GM12891 (cell line): ENCODE results near the gene ARV1.

ENCODE experiments used
- DNase-seq: peaks from one replicate; pipeline ENCODE4 v3.0.0; 2011; ENCODE audit warnings: low spot score; ENCODE audit not compliant: insufficient read length
- FAIRE-seq: peaks from 2 replicates; lab custom pipeline; 2011; peaks lifted over from hg19 to GRCh38; lab: Jason Lieb, UNC
- PAX5 ChIP-seq: IDR thresholded peaks from 2 replicates; pipeline ENCODE4 v1.6.1; 2011; ENCODE audit warnings: low read length, moderate library complexity, mild to moderate bottlenecking; ENCODE audit not compliant: insufficient read depth, severe bottlenecking
- POLR2A ChIP-seq: IDR thresholded peaks from 2 replicates; pipeline ENCODE4 v1.6.1; 2011; ENCODE audit warnings: low read depth, low read length, control low read depth
- POLR2AphosphoS5 ChIP-seq: IDR thresholded peaks from 2 replicates; pipeline ENCODE4 v1.6.1; 2011; ENCODE audit warnings: low read depth, low read length, control low read depth
- POU2F2 ChIP-seq: IDR thresholded peaks from 2 replicates; pipeline ENCODE4 v1.6.1; 2011; ENCODE audit warnings: low read depth, mild to moderate bottlenecking, control low read depth, low read length, moderate library complexity
- SPI1 ChIP-seq: IDR thresholded peaks from 2 replicates; pipeline ENCODE4 v1.6.1; 2011; ENCODE audit warnings: low read depth, low read length, control low read depth
- TAF1 ChIP-seq: IDR thresholded peaks from 2 replicates; pipeline ENCODE4 v1.6.1; 2011; ENCODE audit warnings: low read depth, low read length, control low read depth

ARV1 gene

GRCh38 chr1:230948301-230948700, 30.6 kb upstream of the ARV1 start:
- no peak for FAIRE-seq
- TF ChIP-seq TAF1 = no peak
- no peak for TF ChIP-seq SPI1
- no peak for TF ChIP-seq POU2F2
- no peak for TF ChIP-seq POLR2AphosphoS5
- no peak for TF ChIP-seq PAX5
- no peak for DNase-seq

GRCh38 chr1:230948903-230949302, 30.0 kb upstream of the ARV1 start:
- no peak for TF ChIP-seq POLR2AphosphoS5
- no peak for TF ChIP-seq POU2F2
- no peak for DNase-seq
- FAIRE-seq = no peak

GRCh38 chr1:230950404-230950803, 28.5 kb upstream of the ARV1 start:
- no peak for TF ChIP-seq POLR2AphosphoS5
- no peak for TF ChIP-seq TAF1
- no peak for TF ChIP-seq POU2F2
- TF ChIP-seq POLR2A = no peak
- no peak for TF ChIP-seq PAX5
- TF ChIP-seq SPI1 = no peak
- FAIRE-seq (no peak), DNase-seq (no peak)

GRCh38 chr1:230957580-230957989, 21.3 kb upstream of the ARV1 start:
- no peak for DNase-seq
- TF ChIP-seq POLR2A (no peak), SPI1 (peak; percentile 79)

GRCh38 chr1:230958370-230958769, 20.5 kb upstream of the ARV1 start:
- no peak for FAIRE-seq
- no peak for DNase-seq
- TF ChIP-seq POU2F2 (no peak), TAF1 (no peak), PAX5 (no peak), SPI1 (no peak), POLR2A (no peak), POLR2AphosphoS5 (no peak)

More at GRCh38 chr1:230957580-230957989, 21.3 kb upstream of the ARV1 start:
- FAIRE-seq = peak; percentile 76

GRCh38 chr1:230964896-230965295, 14.0 kb upstream of the ARV1 start:
- FAIRE-seq (no peak), DNase-seq (no peak)
- TF ChIP-seq SPI1 (no peak), PAX5 (no peak), TAF1 (no peak), POLR2AphosphoS5 (no peak), POLR2A (no peak), POU2F2 (no peak)

- DNase-seq = no peak
- no peak for FAIRE-seq
- TF ChIP-seq TAF1 (no peak), POLR2AphosphoS5 (no peak), PAX5 (no peak), POLR2A (no peak), POU2F2 (no peak), SPI1 (no peak)
Observed at GRCh38 chr1:230965535-230965934, 13.4 kb upstream of the ARV1 start.

- no peak for TF ChIP-seq TAF1
- no peak for TF ChIP-seq SPI1
- TF ChIP-seq POLR2A = no peak
- TF ChIP-seq PAX5 = no peak
- TF ChIP-seq POLR2AphosphoS5 = no peak
- no peak for TF ChIP-seq POU2F2
- DNase-seq (no peak), FAIRE-seq (no peak)
Observed at GRCh38 chr1:230966358-230966873, 12.5 kb upstream of the ARV1 start.

GRCh38 chr1:230970432-230970831, 8.5 kb upstream of the ARV1 start:
- DNase-seq (no peak), FAIRE-seq (no peak)
- TF ChIP-seq POLR2AphosphoS5 (no peak), TAF1 (no peak), POU2F2 (no peak), SPI1 (no peak), POLR2A (no peak), PAX5 (no peak)

- DNase-seq (no peak), FAIRE-seq (no peak)
- no peak for TF ChIP-seq POLR2A
- no peak for TF ChIP-seq SPI1
- no peak for TF ChIP-seq POU2F2
- TF ChIP-seq POLR2AphosphoS5 = no peak
- no peak for TF ChIP-seq PAX5
- TF ChIP-seq TAF1 = no peak
Observed at GRCh38 chr1:230971771-230972170, 7.1 kb upstream of the ARV1 start.

- FAIRE-seq (peak; percentile 86), DNase-seq (peak; percentile 20)
- TF ChIP-seq SPI1 (no peak), POLR2AphosphoS5 (no peak), PAX5 (no peak), POU2F2 (no peak)
Observed at GRCh38 chr1:230972855-230973271, 6.0 kb upstream of the ARV1 start.
